ENCODE data around the gene ERBB3. TPM values are rescaled to one million over a fixed set of nuclear protein-coding genes. Genes with fewer than 3 reads are reported as not detected.

Gene ERBB3
- total RNA-seq, 1 experiment from 2014 or later: 64.3 TPM

DNA sequence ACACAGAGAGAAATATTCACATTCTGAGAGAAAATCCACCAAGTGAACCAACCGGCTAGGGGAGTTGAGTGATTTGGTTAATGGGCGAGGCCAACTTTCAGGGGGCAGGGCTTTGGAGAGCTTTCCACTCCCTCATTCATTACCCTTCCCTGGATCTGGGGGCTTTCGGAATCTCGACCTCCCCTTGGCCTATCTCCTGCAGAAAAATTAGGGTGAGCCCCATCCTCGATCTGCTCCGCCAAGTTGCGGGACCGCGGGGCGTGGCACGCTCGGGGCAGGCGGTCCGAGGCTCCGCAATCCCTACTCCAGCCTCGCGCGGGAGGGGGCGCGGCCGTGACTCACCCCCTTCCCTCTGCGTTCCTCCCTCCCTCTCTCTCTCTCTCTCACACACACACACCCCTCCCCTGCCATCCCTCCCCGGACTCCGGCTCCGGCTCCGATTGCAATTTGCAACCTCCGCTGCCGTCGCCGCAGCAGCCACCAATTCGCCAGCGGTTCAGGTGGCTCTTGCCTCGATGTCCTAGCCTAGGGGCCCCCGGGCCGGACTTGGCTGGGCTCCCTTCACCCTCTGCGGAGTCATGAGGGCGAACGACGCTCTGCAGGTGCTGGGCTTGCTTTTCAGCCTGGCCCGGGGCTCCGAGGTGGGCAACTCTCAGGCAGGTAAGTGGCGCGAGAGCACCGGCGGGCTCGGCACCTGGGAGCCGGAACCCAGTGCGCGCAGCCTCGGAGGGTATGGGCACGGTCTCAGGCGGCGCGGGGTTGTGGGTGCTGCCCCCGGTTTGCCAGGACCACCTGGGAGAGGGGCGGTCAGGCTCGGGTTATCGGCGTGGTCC is at the start of gene ERBB3 (continued):
- 0 out of 2 replicates have a peak, but pooled peaks have one; percentile 19 for TF ChIP-seq KAT7 (CRISPR knock-in tag; IDR thresholded peaks at IDR 0.05; ENCODE audit: borderline replicate concordance)
- TF ChIP-seq MXD4 (CRISPR knock-in tag; IDR thresholded peaks at IDR 0.05; ENCODE audit: borderline replicate concordance): no peak
- no peak for TF ChIP-seq FOXJ3 (CRISPR knock-in tag; IDR thresholded peaks at IDR 0.05; ENCODE audit: borderline replicate concordance)
- TF ChIP-seq, protein P1, sequence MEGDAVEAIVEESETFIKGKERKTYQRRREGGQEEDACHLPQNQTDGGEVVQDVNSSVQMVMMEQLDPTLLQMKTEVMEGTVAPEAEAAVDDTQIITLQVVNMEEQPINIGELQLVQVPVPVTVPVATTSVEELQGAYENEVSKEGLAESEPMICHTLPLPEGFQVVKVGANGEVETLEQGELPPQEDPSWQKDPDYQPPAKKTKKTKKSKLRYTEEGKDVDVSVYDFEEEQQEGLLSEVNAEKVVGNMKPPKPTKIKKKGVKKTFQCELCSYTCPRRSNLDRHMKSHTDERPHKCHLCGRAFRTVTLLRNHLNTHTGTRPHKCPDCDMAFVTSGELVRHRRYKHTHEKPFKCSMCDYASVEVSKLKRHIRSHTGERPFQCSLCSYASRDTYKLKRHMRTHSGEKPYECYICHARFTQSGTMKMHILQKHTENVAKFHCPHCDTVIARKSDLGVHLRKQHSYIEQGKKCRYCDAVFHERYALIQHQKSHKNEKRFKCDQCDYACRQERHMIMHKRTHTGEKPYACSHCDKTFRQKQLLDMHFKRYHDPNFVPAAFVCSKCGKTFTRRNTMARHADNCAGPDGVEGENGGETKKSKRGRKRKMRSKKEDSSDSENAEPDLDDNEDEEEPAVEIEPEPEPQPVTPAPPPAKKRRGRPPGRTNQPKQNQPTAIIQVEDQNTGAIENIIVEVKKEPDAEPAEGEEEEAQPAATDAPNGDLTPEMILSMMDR (IDR thresholded peaks at IDR 0.05): no peak
- TF ChIP-seq TCF7 (CRISPR knock-in tag; IDR thresholded peaks at IDR 0.05; ENCODE audit: low read depth): no peak
- TF ChIP-seq FOXK1 (CRISPR knock-in tag; IDR thresholded peaks at IDR 0.05): no peak; the same call in 1 of the 2 replicates
- TF ChIP-seq ZNF281 (CRISPR knock-in tag; IDR thresholded peaks at IDR 0.05): 0 out of 2 replicates have a peak, but pooled peaks have one; percentile 20
- TF ChIP-seq ZNF423 (CRISPR knock-in tag; IDR thresholded peaks at IDR 0.05): no peak
- no peak for TF ChIP-seq ZNF232 (CRISPR knock-in tag; IDR thresholded peaks at IDR 0.05)
- no peak for TF ChIP-seq RORB (CRISPR knock-in tag; IDR thresholded peaks at IDR 0.05)
- TF ChIP-seq NR1H2 (CRISPR knock-in tag; IDR thresholded peaks at IDR 0.05): no peak
- TF ChIP-seq, protein P2, sequence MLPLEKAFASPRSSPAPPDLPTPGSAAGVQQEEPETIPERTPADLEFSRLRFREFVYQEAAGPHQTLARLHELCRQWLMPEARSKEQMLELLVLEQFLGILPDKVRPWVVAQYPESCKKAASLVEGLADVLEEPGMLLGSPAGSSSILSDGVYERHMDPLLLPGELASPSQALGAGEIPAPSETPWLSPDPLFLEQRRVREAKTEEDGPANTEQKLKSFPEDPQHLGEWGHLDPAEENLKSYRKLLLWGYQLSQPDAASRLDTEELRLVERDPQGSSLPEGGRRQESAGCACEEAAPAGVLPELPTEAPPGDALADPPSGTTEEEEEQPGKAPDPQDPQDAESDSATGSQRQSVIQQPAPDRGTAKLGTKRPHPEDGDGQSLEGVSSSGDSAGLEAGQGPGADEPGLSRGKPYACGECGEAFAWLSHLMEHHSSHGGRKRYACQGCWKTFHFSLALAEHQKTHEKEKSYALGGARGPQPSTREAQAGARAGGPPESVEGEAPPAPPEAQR (CRISPR knock-in tag; IDR thresholded peaks at IDR 0.05): no peak
- no peak for TF ChIP-seq USF2 (CRISPR knock-in tag; IDR thresholded peaks at IDR 0.05)
- peak; percentile 73; the same call in 1 of the 2 replicates for TF ChIP-seq NFE2L1 (CRISPR knock-in tag; IDR thresholded peaks at IDR 0.05)
- TF ChIP-seq JAZF1 (CRISPR knock-in tag; IDR thresholded peaks at IDR 0.05): no peak

DNA sequence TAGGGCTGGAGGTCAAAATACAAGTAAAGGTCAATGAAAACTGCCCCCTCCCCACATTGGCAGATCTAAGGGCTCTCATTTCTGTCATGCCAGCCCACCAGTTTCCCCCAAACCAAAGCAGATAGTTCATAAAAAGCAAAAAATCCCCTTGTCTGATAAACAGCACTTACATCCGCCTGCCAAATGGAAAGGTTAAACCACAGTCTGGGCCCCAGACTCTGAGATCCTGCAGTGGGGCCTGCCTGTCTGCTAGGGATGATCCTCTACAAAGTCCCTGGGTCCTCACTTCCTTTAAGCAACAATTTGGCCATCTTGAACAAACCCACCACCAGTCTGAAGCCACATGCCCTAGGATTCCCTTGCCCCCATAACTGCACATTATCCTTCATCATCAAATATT is 48.0 kb upstream of the ERBB3 start:
- Mint-ChIP-seq H3K27me3 (ENCODE audit: low read depth) (no peaks in the 10 kb centered on the region), H3K4me3 (no peak overlapping the region), H3K27ac (no peak overlapping the region), H3K36me3 (peaks cover 34% of the 10 kb centered on the region), H3K9me3 (no peaks in the 10 kb centered on the region), H3K4me1 (peaks cover 2% of the 10 kb centered on the region; the same call in 1 of the 2 replicates)
- ChIA-PET POLR2A (no interaction called here), CTCF (interaction anchor here (1.3 kb wide), 1 partner anchor 35 kb away, joined by 4 read pairs; the partner anchor contains the start of gene SUOX)
- DNase-seq (ENCODE audit: low spot score) (no peak), ATAC-seq (no peak)
- no peak for TF ChIP-seq HMGXB4 (CRISPR knock-in tag; IDR thresholded peaks at IDR 0.05)
- no peak for TF ChIP-seq SP1 (CRISPR knock-in tag; conservative IDR thresholded peaks at IDR 0.05)
- TF ChIP-seq FOXJ3 (CRISPR knock-in tag; IDR thresholded peaks at IDR 0.05; ENCODE audit: borderline replicate concordance): no peak
- TF ChIP-seq NR2C2 (CRISPR knock-in tag; IDR thresholded peaks at IDR 0.05): no peak
- TF ChIP-seq AFF4 (CRISPR knock-in tag; IDR thresholded peaks at IDR 0.05; ENCODE audit: borderline replicate concordance): no peak
- no peak for TF ChIP-seq ZNF138 (CRISPR knock-in tag; conservative IDR thresholded peaks at IDR 0.05)
- no peak for TF ChIP-seq OVOL2 (CRISPR knock-in tag; IDR thresholded peaks at IDR 0.05; ENCODE audit: borderline replicate concordance)
